HG02885 (cell line): Measurements from ENCODE around the gene PRDM5.
A peak's percentile ranks its signal among the peaks of the same experiment; 100 is the strongest.

ENCODE experiments used
- ATAC-seq: cut with Tn5 transposase; IDR thresholded peaks from one replicate; pipeline ENCODE4 v1.9.1; 2021; ENCODE audit warnings: mild to moderate bottlenecking; ENCODE audit not compliant: unreplicated experiment, poor library complexity

PRDM5 gene

GRCh38 chr4:120723105-120723504 lies 199.4 kb downstream of the PRDM5 start:
- no peak for ATAC-seq

- no peak for ATAC-seq
Observed at GRCh38 chr4:120722655-120723054, 199.9 kb downstream of the PRDM5 start.

DNA sequence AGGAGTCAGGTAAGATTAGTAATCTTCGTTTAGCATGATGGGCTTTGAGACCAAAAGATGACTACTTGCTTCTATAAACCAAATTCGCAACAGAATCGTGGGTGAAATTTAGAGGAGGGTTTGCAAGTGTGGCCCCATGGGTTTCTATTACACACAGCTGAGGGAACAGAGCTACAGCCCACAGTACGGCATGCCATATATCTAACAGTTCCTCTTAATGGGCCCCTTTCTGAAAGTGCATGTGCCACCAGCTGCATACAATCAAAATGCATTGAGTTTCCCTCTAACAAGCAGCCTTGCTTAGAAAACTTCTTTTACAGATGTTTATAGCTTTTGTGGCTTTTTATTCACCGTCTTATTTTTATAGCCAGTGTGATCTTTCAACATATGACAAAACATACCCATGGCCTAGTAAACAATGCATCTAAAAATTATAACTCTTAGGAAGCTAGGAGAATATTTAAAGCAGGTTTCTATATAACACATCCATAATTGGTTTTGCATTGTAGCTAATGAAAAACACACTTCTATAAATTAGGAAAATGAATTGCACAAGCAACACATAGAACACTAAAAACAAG lies 202.1 kb downstream of the PRDM5 start:
- ATAC-seq = no peak

DNA sequence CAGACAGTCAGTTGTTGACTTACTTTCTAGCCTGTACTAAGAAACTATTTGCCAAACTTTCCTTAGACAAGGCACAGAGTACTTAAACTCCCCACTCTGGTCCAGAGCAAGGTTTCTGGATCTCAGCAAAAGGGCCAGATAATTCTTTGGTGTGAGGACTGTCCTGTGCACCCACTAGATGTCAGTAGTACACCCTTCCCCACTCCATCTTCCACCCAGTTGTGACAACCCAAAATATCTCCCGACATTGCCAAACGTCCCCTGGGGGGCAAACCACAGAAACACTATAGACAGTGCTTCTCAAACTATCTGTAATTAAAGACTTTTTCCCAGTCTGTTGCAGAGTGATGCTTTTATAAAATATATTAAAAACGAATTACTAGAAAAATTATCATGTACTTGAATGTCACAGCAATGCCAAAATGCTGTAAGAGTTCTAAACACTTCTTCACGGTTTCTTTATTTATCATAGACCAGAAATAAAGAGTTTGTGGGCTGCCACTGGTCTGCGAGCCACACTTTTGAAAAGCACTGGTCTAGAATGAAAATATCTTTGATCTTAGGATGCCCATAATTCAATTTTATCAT lies 203.5 kb downstream of the PRDM5 start:
- ATAC-seq = peak; percentile 92

DNA sequence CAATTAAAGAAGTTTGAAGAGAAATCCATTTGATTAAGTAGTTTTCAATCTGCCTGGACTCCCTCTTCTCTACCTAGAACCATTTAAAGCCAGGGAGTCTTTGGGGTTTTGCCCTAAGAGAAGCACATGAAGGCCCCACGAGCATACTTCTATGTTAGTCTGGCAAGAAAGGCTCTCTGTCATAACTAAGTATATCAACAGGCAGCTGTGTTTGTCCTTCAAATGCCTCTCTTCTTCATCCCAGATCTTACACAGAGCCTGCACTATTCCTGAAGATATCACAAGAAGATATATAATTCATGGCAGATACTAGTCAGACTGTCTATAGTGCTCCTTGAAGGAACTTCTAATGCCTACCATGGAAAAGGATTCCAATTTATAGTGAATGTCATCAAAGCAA lies 206.2 kb downstream of the PRDM5 start:
- ATAC-seq = no peak

- ATAC-seq = no peak
Observed at GRCh38 chr4:120714417-120715010, 208.0 kb downstream of the PRDM5 start.

DNA sequence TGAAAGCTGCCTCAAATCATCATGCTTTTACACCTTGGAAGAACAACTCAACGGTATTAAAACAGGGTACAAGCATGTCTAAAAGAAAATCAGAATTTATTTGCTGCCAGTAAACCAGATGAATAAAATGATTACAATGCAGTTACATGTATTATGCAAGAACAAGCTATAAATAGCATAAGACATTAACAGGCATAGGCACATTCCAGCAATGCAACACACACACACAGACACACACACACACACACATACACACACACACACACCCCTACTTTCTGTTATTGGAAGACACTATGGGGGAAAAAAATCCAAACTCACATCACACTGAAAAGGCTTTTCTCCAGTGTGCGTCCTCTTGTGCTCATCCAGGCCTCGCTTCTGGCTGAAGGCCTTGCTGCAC lies 212.5 kb downstream of the PRDM5 start:
- no peak for ATAC-seq

GRCh38 chr4:120704538-120704937 lies 218.0 kb downstream of the PRDM5 start:
- ATAC-seq = no peak

- no peak for ATAC-seq
Observed at GRCh38 chr4:120703908-120704307, 218.6 kb downstream of the PRDM5 start.

DNA sequence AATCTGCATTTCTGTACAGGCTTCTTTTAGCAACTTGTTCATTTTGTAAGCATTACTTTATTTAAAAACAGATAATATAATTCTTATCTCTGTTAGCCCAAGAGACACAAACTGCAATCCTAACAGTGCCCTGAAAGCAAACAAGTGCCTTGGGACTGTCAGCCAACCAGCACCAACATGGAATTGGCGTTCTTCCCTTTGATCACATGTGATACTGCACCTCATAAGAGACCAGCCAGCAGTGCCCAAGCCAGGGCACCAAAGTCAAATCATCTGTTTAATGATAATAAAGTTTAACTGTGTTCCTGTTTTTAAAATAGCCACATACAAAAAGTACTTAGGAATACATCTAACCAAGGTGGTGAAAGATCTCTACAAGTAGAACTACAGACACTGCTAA lies 223.2 kb downstream of the PRDM5 start:
- no peak for ATAC-seq

- ATAC-seq = no peak
Observed at GRCh38 chr4:120694973-120695372, 227.6 kb downstream of the PRDM5 start.

- no peak for ATAC-seq
Observed at GRCh38 chr4:120693816-120694215, 228.7 kb downstream of the PRDM5 start.

- ATAC-seq = no peak
Observed at GRCh38 chr4:120692964-120693363, 229.6 kb downstream of the PRDM5 start.

DNA sequence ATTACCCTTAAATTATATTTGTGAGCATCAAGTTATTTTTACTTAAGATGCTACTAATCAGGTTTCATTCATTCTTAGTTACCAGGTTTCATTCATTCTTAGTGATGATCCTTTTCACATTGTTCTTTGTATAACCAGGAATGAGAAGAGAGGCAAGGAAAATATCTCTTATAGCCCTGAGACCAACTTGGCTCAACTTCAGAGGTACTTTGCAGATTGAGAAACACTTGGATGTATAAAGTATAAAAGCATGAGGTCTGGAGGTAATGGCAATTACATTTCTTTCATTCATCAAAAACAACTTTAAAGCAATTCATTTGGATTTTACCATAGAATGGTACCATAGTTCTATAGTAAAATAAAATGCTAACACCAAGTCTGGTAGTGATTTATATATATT lies 231.0 kb downstream of the PRDM5 start:
- no peak for ATAC-seq

- ATAC-seq = no peak
Observed at GRCh38 chr4:120691106-120691505, 231.4 kb downstream of the PRDM5 start.

- ATAC-seq = no peak
Observed at GRCh38 chr4:120688791-120689190, 233.7 kb downstream of the PRDM5 start.

GRCh38 chr4:120685756-120686278 lies 236.7 kb downstream of the PRDM5 start:
- no peak for ATAC-seq

- no peak for ATAC-seq
Observed at GRCh38 chr4:120683897-120684540, 238.5 kb downstream of the PRDM5 start.

DNA sequence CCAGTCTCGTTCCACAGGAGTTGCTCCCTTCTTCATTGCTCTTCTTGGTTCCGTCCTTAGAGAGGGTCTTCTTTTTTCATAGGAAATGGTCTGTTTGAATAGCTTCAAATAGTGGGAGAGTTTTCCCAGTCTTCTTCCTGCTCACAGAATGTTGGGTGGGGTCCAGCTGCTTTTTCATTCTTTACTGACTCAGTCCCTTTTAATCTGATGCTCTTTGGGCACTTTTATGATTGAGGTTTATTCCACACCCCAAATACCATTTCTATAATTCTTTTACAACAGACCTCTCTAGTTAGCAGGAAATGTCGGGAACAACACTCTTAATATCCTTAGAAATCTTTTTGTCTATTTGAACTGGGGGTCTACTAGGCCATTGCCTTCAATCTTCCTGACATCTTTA lies 239.5 kb downstream of the PRDM5 start:
- ATAC-seq = no peak

DNA sequence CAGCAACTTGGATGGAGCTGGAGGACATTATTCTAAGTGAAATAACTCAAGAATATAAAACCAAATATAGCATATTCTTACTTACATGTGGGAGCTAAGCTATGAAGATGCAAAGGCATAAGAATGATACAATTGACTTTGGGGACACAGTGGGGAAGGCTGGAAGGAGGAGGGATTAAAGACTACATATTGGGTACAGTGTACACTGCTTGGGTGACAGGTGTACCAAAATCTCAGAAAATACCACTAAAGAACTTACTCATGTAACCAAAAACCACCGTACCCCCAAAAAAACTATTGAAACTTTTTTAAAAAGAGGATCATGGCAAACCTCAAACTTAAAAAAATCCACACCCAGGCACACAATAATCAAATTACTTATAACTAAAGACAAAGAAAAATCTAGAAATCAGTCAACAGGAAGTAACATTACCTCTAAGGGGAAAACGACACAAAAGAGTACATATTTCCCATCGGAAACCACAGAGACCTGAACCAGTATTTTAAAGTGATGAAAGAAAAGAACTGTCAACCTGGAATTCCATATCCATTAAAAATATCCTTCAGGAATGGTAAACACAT lies 241.8 kb downstream of the PRDM5 start:
- peak; percentile 60 for ATAC-seq

DNA sequence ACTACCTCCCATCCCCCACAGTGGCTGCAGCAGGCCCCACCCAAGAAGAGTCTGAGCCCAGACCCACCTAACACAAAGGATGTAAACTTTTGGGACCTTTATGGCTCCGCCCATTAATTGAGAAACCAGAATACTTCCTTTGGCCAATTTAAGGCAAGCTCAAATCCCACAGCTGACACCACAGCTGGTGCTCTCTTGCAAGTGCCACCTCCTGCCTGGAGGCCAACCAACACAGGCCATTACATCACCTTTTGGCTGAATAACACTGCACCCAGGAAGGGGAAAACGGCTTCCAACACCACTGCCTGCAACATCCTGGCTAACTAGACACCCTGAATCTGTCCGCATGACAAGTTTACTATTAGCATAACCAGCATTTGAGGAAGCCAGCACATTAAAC lies 248.8 kb downstream of the PRDM5 start:
- ATAC-seq = no peak
